ACC112 (cell line): Measurements from ENCODE around the gene AKT3.

Experiments
- H2AFZ ChIP-seq: fragments of 200-600 bp; sonication (generic); one replicate; pipeline ENCODE4 v1.6.0; 2017; ENCODE audit warnings: antibody characterized with exemption, low read length; ENCODE audit not compliant: unreplicated experiment
- H3K27ac ChIP-seq: fragments of 200-600 bp; sonication (generic); 2 replicates; pipeline ENCODE4 v1.5.1; 2014; ENCODE audit warnings: low read depth, mild to moderate bottlenecking, antibody characterized with exemption, low read length, moderate library complexity
- H3K27me3 ChIP-seq: fragments of 200-600 bp; sonication (generic); 2 replicates; pipeline ENCODE4 v1.6.1; 2014; ENCODE audit warnings: mild to moderate bottlenecking, antibody characterized with exemption, low read length, moderate library complexity, mixed read lengths; ENCODE audit not compliant: insufficient read depth
- H3K36me3 ChIP-seq: fragments of 200-600 bp; sonication (generic); 2 replicates; pipeline ENCODE4 v1.6.1; 2016; ENCODE audit warnings: mild to moderate bottlenecking, antibody characterized with exemption, low read length, moderate library complexity, mixed read lengths; ENCODE audit not compliant: insufficient read depth
- H3K4me1 ChIP-seq: fragments of 200-600 bp; sonication (generic); one replicate; pipeline ENCODE4 v1.6.1; 2016; ENCODE audit warnings: low read length, mixed read lengths; ENCODE audit not compliant: insufficient read depth, unreplicated experiment, control insufficient read depth
- H3K4me3 ChIP-seq: fragments of 200-600 bp; sonication (generic); 2 replicates; pipeline ENCODE4 v1.5.1; 2014; ENCODE audit warnings: mild to moderate bottlenecking, low read depth, low read length
- H3K79me2 ChIP-seq: fragments of 200-600 bp; sonication (generic); one replicate; pipeline ENCODE4 v1.6.0; 2016; ENCODE audit warnings: low read length; ENCODE audit not compliant: control insufficient read depth, unreplicated experiment, insufficient read depth

Gene AKT3

DNA sequence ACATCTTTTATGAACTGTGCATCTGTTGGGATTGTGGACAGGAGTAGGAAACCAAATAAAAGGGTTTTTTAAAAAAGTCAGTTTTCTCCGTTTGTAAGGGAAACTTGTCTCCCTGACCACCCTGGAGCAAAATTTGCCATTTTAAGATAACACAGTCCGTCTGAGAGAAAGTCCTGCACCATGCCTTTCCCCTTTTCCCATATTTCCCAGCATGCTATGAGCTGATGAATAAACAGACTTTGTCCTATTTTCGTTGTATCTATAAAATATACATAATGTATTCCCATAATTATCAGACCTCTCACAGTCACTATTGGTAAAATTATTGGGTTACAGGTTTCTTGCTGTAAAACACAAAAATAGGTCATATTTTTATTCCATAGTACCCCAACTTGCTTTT lies 1.7 kb upstream of the AKT3 start:
- Histone ChIP-seq H3K36me3 (no peaks in the 10 kb centered on the region), H2AFZ (peak overlapping the region; percentile 44), H3K4me1 (peaks cover 17% of the 10 kb centered on the region), H3K27ac (no peak overlapping the region), H3K4me3 (peak overlapping the region; percentile 90), H3K79me2 (peaks cover 21% of the 10 kb centered on the region), H3K27me3 (no peaks in the 10 kb centered on the region)

DNA sequence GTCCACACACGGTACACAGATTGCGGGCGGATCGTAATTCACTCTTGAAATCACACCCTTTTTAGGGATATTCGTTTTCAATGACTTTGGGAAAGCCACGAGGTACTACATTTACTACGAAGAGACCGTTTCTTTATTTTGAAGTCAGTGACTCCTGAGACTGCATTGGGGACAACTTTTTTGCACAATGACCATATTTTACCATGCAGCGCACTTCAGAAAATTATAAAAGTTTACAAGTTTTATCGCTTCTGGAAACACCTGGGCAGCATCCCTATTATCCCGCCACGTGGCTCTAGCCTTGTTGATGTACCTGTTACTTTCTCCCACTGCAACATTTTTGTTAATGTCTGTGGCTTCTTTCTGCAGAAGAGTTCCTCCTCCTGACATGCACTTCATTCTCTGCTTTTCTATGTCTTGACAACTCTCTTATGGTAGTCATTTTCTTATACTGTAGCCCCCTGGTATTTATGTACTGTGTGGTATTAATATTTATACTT lies 1.3 kb upstream of the AKT3 start:
- Histone ChIP-seq H3K27me3 (no peaks in the 10 kb centered on the region), H2AFZ (peak overlapping the region; percentile 44), H3K36me3 (no peaks in the 10 kb centered on the region), H3K4me1 (peaks cover 17% of the 10 kb centered on the region), H3K27ac (peak overlapping the region; percentile 91), H3K4me3 (peak overlapping the region; percentile 90), H3K79me2 (peaks cover 26% of the 10 kb centered on the region)

DNA sequence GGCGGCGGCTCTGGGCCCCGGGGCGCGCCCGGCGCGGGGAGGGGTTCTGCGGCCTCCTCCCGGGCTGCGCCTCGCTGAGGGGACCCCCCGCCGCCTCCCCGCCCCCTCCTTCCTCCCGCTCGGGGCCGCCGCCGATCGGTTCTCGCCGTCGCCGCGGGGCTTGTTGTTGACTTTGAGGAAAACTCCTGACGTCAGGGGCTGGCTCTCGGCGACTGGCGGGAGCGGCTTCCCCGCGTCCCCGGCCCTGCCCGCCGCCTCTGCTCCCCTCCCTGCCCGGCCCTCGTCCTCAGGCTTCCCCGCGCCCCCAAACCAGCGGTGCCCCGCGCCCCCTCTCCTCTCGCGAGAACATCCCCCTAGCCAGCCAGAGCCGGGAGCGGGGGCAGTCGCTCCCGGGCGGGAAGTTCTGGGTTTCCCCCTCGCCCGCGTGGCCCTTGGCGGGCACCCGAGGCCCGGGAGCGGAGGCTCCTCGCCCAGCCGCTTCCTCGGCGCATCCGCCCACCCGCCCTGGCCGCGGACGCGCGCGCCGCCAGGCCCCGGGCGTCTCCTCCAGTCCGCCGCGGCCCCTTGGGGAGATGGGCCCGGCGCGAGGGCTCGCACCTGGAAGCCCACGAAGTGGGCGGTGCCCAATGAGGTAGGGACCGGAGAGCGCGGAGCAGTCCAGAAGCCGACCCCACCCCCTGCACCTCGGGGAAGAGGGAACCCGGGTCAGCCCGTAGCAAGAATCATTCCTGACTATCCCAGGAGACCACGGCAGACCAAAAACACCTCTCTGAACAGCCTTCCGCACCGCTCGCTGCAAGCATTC lies 611 bp upstream of the AKT3 start:
- peaks cover 30% of the 10 kb centered on the region for H3K79me2 ChIP-seq
- H3K4me3 ChIP-seq, result peak overlapping the region; percentile 90
- peaks cover 17% of the 10 kb centered on the region for H3K4me1 ChIP-seq
- H2AFZ ChIP-seq, result peak overlapping the region; percentile 44
- H3K36me3 ChIP-seq, result no peaks in the 10 kb centered on the region
- H3K27ac ChIP-seq, result peak overlapping the region; percentile 91
- no peaks in the 10 kb centered on the region for H3K27me3 ChIP-seq

DNA sequence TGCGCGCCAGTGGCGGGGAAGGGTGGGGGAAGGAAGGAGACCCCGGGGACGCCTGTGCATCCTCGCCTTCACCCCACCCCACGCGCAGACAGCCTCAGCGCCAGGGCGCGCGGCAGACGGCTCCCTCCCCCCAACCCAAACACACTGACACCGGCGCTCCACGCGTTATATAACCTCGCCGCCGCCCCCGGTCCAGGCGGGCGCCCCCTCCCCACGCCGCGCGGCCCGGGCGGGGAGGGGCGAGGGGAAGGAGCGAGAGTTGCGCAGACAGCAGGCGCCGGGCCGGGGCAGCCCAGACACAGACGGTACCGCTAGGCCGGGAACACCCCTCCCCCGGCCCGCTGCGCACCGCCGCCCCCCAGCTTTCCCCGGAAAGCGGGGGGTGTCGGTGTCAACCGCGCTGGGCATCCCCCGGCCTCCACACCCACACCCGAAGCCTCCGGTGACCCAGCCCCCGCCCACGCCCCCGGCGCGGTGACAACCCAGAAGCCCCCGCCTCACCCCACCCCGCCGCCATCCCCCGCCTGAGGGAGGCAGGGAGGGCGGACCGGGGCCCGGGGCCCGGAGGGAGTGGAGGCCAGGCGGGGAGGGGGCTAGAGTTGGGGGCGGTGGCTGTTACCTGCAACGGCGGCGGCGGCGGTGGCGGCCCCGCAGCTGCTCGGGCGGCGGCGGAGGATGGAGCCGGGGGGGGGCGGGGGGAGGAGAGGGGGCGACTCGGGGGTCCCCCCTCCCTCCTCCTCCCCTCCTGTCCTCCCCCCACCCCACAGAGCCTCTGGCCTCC lies 432 bp downstream of the AKT3 start:
- H3K36me3 ChIP-seq, result no peaks in the 10 kb centered on the region

DNA sequence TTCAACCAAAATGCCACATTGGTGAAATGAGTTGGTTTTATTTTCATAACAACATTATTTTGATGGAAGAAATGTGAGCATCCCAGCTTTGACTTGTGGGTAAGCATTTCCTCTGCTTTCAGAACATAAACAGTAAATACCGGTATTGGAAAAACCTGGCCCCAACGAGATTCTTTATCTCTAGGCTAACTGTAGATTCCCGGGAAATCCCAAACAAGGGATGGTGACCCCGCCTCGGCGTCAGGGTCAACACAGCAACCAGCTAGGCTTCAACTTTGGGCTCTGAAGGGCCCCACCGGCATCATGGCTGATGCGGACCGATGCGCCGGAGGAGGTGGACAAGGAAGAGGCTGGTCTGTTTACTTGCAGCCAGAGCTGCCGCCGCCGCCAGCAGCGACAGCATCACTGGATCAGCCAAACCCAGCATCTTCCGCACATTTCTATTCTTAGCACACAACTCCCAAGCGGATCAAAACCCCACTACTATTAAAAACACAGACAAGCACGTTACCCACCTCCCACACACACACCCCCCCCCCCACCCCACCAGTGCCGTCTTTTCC lies 1.1 kb downstream of the AKT3 start:
- Histone ChIP-seq H3K27me3 (no peaks in the 10 kb centered on the region), H3K4me3 (peak overlapping the region; percentile 90), H3K4me1 (peaks cover 17% of the 10 kb centered on the region), H3K36me3 (no peaks in the 10 kb centered on the region), H2AFZ (peak overlapping the region; percentile 23), H3K79me2 (peaks cover 47% of the 10 kb centered on the region), H3K27ac (peak overlapping the region; percentile 91)

More for the DNA sequence above, 432 bp downstream of the AKT3 start:
- peak overlapping the region; percentile 90 for H3K4me3 ChIP-seq
- H3K4me1 ChIP-seq, result peaks cover 17% of the 10 kb centered on the region
- no peaks in the 10 kb centered on the region for H3K27me3 ChIP-seq
- peak overlapping the region; percentile 17 for H2AFZ ChIP-seq
- H3K27ac ChIP-seq, result peak overlapping the region; percentile 91
- H3K79me2 ChIP-seq, result peaks cover 40% of the 10 kb centered on the region

DNA sequence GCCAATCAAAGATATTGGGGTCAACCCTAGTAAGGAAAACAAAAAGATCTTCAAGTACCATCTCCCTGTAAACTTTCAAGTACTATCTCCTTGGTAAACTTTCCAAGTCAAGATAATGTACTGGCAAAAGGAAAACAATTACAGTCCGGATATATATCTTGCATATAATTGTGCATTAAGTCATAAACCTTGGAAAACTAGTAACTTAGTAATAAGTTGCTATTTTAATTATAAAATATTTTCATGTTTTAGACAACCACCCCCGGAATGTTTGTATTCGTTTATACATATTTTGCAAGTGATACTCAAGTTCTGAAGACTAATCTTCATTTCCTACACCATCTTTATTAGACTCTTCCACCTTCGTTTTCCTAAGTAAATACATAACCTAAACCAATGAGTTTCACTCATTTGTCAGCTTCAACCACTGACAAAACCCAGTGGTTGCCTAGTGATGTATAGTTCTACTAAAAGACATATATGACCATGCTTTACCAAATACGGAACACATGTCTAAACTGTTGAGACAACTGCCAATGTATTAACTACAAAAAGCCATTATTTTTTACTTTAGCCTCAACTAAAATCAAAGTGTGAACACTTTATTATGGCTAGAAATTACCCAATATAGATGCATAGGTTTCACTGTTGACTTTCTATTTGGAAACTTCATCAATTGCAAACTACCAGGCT lies 1.7 kb downstream of the AKT3 start:
- no peaks in the 10 kb centered on the region for H3K27me3 ChIP-seq
- H3K4me3 ChIP-seq, result peak overlapping the region; percentile 90
- H2AFZ ChIP-seq, result no peak overlapping the region
- H3K27ac ChIP-seq, result peak overlapping the region; percentile 91
- H3K4me1 ChIP-seq, result peaks cover 17% of the 10 kb centered on the region
- no peaks in the 10 kb centered on the region for H3K36me3 ChIP-seq
- peaks cover 47% of the 10 kb centered on the region for H3K79me2 ChIP-seq

DNA sequence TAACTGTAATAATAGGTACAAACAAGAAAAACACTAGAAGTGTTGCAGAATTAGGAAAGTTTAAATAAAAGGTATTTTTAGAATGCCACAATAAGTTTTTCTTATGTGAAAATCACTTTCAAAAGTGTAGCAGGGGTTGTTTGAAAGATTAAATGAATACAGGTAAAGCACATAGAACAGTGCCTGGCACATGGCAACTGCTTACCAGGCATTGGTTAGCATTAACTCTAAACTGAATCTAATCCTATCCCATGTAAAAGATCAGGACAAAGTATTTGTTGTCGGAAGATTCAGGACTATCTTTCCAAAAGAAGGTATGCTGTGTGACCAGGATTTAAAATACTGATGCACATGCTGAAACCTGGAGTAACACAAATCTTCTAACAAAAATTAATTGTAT lies 3.3 kb downstream of the AKT3 start:
- no peaks in the 10 kb centered on the region for H3K36me3 ChIP-seq
- H3K27me3 ChIP-seq, result no peaks in the 10 kb centered on the region
- no peak overlapping the region for H3K27ac ChIP-seq
- peaks cover 23% of the 10 kb centered on the region for H3K4me1 ChIP-seq
- no peak overlapping the region for H2AFZ ChIP-seq
- H3K4me3 ChIP-seq, result no peak overlapping the region
- H3K79me2 ChIP-seq, result peaks cover 60% of the 10 kb centered on the region

DNA sequence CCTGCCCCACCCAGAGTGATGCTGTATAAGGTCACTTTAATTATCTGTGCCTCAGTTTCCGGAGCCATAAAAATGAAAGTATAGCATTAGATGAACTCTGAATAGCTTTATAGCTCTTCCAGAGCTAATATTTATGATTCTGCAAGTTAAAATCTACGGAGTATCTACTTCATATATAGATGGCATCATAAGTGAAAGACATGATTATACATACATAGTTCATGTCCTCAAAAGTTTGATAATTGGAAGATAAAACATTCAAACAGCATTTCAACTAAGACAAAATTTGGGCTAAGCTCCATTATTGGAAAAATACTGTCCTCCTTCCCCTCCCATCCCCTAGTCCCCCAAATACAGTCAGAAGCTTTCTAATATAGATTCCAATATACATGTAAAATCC lies 4.2 kb downstream of the AKT3 start:
- H3K4me1 ChIP-seq, result peaks cover 28% of the 10 kb centered on the region
- peaks cover 69% of the 10 kb centered on the region for H3K79me2 ChIP-seq
- H3K4me3 ChIP-seq, result no peak overlapping the region
- H2AFZ ChIP-seq, result no peak overlapping the region
- no peaks in the 10 kb centered on the region for H3K27me3 ChIP-seq
- no peak overlapping the region for H3K27ac ChIP-seq
- H3K36me3 ChIP-seq, result no peaks in the 10 kb centered on the region

DNA sequence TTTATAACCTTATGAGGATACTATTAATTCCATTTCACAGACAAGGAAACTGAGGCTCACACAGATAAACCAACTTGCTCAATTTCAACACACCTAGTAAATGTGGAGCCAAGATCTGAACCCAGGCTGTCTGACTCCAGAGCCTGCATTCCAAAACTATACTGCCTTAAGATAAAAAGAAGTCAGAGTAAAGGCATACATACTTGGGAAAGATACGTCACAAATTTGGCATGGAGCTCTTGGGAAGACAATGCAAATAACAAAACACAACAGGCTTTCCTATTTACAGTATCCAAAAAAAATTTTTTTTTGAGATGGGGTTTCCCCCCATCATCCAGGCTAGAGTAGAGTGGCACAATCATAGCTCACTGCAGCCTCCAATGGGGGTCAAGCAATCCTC lies 5.9 kb downstream of the AKT3 start:
- H2AFZ ChIP-seq, result no peak overlapping the region
- H3K36me3 ChIP-seq, result no peaks in the 10 kb centered on the region
- no peak overlapping the region for H3K4me3 ChIP-seq
- peaks cover 32% of the 10 kb centered on the region for H3K4me1 ChIP-seq
- H3K27me3 ChIP-seq, result no peaks in the 10 kb centered on the region
- H3K27ac ChIP-seq, result no peak overlapping the region
- peaks cover 74% of the 10 kb centered on the region for H3K79me2 ChIP-seq

DNA sequence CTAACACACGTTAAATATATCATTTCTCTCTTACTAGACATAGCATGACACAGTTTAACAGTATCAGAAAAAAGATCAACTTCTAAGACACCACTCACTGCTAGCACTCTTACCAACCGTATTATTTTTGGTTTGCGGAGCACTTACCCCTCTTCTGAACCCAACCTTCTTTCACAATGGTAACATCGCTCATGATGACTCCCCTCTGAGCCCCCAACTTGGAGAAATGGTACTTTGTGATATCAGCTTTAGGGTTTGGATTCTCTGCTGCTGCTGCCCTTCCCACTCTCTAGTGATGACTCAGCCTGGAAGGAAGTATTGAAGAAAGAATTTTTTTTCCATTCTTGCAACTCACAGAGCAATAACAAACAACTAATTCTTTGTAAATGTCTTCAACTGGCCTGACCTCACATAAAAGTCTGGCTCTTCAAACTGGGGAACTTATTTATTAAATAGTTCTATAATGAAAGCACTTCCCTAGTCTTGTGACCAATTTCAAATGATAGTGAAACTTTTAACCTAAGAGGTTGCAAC lies 7.0 kb downstream of the AKT3 start:
- peaks cover 26% of the 10 kb centered on the region for H3K4me1 ChIP-seq
- no peaks in the 10 kb centered on the region for H3K27me3 ChIP-seq
- no peak overlapping the region for H2AFZ ChIP-seq
- H3K27ac ChIP-seq, result peak overlapping the region; percentile 64
- peaks cover 73% of the 10 kb centered on the region for H3K79me2 ChIP-seq
- H3K4me3 ChIP-seq, result peak overlapping the region; percentile 68
- peaks cover 7% of the 10 kb centered on the region for H3K36me3 ChIP-seq
